NCI-H446 treated with DMSO at 0.1 percent for 48 hours (cell line): ENCODE results near the gene P4HB.

Experiments
- DNase-seq: peaks from one replicate; lab custom pipeline; 2025; lab: John Stamatoyannopoulos, UW

Gene P4HB

DNA sequence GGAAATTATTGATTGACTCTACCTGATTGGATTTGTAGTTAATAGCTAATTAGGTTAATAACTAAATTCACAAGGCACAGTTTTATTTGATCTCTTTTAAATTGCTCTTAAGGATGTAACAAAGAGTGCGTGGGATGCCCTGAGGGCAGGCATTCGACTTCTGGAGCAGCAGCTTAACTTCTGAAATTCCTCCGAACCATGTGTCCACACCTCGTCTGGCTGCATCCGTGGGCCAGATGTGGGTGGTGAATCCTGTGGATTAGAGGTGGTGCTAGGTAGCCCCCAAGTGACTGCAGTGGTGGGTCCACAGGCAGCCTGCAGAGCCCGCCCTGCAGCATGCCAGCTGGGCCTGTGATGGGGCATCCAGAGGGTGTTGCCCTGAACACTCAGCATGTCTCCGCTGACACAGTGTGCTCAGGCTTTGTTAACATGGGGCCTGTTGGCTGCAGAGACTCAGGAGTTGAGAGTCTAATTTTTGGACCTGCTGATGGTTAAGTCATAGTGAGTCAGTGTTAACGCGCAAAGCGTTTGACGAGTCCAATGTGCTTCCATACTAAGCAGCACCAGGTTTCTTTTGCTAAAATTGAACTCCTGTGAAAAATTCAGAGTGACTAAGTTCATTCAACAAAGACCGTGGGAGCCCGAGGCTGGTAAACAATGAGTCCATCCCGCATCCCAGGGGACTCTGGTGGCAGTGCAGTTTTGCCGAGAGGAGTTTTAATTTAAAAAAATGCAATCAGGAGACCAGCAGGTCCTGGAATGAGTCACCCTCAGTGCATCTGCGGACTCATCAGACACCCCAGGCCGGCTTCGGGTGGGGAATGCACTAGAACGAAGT is 37.9 kb upstream of the P4HB start:
- no peak for DNase-seq

DNA sequence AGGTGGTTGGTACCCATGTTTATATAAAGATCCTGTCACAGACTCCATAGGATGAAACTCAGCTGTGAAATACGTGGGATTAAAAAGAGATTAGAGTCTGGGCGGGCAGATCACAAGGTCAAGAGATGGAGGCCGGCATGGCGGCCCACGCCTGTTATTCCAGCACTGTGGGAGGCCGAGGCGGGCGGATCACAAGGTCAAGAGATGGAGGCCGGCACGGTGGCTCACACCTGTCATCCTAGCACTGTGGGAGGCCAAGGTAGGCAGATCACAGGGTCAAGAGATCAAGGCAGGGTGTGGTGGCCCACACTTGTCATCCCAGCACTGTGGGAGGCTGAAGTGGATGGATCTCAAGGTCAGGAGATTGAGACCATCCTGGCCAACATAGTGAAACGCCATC is 35.1 kb upstream of the P4HB start:
- DNase-seq = no peak

DNA sequence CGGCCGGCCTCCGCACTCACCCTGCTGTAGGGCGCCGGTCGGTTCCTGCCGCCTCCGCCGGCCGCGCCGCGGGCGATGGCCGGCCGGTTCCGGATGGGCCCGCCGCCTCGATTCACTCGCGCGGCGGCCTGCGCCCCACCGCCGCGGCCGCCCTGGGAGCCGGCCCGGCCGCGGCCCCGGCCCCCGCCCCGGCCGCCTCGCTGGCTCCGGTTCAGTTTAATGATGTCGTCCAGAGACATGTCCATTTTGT is 30.9 kb upstream of the P4HB start:
- no peak for DNase-seq

DNA sequence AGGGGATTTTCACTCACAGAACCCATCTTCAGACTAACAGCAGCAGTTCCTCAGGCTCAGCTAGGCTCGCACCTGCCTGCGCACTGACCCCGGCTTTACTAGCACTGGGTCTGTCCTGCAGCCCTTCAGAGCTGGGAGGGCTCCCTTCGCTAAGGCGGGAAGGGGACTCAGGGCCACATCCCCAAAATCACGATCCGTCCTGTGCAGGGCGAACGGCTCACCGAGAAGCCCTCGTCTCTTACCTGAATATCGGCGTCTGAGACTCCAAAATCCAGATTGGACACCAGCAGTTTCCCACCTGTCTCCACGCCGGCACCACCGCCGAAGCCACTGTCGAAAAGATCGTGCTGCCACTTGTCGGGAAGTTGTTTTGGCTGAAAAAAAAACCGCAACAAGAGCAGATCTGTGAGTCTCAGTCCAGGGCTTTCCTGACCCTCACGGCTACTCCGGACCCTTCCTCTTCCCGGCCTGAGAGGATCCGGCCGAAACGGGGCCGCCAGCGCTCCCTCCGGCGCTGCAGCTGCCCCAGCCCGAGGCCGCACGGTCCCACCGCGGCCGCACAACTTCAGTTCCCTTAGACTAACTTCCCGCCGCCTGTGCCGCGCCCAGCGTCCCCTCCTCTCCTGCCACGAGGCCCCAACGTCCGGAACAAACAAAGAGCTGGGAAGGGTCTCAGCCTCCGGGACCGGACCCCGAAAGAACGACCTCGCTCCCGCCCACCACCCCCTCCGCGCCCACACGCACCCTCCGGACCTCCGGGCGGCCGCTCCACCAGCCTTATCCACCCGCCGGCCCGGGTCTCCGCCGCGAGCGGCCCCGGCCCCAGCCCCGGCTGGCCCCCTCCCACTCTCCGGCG is 30.3 kb upstream of the P4HB start:
- no peak for DNase-seq

DNA sequence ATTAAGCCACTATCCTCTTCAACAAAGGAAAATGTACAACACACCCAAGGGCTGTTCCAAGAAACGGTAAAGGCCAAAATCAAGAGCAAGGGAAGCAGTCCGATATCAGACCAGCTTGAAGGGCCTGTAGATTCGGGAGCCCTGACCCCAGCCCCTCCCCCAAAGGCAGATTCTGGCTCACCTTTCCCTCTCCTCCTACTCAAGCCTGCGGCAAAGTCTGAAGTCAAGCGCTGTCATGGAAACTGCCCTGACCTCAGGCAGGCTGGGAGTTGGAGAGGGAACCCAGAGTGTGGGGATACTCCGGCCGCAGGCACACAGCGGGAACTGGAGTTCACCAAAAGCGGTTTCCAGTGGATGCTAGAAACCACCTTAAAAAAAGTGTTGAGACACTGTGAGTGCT is 29.3 kb upstream of the P4HB start:
- DNase-seq = no peak

DNA sequence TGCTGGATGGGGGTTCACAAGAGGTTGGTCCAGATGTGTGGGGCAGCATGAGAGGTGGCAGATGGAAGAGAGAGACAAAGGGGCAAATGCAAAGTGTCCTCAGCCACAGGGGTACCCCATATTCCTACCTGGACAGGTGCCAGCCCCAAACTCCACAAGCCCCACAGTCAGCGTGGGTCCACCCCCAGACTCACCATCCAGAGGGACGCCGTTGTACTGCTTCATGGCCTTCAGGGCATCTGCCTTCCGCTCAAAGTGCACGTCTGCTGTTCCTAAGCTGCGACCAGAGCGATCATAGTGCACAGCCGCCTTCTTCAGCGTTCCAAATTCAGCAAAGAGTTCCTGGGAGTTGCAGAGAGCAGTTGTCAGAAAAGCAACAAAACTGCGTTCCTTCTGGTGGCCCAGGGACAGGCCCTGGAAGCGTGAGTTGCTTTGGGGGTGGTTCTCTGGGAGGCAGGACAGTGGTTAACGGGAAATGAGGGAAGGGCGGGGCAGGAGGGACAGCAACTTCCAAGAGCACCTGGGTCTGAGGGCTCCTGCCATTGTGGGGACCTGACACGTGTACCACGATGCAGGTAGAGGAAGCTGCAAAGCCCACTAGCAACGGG is 28.8 kb upstream of the P4HB start:
- no peak for DNase-seq

DNA sequence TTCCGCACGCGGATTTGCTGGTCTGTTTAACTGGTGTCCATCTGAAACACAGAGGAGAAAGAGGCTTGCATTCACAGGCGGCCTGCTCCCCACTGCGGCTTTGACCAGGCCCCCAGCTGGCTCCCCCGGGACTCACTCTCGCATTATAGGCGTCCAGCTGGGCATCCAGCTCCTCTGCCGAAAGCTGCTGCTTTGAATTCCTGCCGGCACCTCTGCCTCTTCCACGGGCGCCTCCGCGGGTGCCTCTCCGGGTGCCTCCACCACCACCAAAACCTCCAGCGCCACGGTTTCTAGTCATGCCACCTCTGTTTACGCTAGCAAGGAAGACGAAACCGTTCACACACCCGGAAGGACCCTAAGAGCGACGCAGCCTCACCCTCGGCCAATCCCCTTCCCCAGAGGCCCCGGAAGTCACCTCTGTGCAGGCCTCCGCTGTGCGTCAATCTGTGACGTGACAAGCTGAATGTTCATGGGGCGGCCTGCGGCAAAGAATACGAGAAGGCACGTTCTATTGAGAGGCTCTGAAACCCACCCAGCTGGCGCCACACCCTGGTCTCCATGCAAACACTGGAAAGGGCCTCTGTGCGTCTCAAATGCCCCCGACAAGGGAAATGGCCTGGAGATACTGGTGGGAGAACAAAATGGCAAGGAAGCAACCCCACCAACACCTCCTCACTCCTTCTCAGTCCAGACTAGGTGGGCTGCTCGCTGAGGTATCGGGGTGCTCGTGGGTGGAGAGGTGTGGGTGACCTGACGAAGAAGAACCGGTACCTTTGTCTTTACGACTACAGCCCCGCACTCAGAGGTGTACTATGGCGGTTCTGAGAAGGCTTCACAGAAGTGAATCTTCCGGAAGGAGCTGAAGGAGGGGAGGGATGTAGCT is 28.0 kb upstream of the P4HB start:
- no peak for DNase-seq

DNA sequence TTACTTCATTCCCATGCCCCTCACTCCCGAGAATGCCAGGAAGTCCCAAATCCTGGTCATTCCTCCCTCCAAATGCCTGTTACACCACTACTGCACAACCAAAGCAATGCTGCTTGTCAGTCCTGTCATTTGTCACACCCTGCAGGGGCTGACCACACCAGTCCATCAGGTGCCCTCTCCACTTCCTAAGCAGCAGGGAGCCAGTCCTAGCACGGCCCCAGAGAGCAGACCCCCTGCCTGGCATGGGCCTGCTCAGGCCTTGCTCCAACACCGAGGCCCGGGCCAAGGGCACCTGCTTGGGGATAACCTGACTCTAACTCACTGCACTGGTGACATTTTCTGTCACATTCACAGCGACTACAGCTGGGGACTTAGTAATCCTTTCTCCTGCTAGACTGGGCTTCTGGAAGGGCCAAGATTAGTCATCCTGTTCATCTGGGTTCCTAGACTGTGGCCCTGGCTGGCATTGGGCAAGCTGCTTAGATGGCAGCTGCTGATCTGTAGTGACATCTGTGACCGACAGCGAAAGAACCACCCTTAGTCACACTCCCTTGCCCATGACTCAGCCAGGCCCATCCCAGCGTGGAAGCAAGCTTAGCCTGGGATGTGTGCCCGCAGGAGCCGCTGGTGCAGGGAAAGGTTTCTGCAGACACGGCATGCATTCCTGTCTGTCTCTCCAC is 25.7 kb upstream of the P4HB start:
- DNase-seq = peak; percentile 55

DNA sequence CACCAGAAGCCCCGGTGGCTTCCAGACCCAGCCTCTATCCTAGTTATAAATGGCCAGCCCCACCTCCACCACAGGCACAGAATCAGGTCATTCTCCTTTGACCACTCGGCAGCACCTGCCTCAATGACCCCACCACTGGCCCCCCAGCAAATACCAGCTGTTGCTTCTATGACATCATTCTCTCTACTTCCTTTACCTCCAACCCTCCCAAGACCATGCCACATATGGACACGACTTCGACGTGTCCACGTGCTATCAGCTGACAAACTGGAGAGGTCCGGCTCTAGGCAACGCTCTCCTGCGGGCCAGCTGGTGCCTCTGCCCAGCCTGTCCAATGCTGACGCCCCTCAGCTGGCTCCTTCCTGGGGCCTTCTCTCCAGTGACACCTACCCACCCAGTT is 25.1 kb upstream of the P4HB start:
- DNase-seq = no peak

DNA sequence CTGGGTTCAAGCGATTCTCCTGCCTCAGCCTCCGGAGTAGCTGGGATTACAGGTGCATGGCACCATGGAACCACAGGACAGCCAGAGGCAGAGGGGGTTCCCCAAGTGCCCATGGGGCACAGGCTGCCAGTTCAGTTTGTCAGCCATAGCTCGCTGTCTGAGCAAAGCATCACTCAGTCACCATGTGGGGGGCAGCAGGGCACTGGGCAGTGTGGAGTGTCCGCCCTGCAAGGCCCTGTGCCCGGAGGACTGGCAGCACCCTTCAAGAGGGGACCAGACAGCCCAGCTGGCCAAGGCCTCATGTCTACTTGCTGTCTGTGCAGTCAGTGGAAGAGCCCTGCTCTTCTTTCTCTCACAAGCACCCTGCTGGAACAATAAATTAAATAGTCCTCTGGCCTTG is 24.6 kb upstream of the P4HB start:
- DNase-seq = no peak

DNA sequence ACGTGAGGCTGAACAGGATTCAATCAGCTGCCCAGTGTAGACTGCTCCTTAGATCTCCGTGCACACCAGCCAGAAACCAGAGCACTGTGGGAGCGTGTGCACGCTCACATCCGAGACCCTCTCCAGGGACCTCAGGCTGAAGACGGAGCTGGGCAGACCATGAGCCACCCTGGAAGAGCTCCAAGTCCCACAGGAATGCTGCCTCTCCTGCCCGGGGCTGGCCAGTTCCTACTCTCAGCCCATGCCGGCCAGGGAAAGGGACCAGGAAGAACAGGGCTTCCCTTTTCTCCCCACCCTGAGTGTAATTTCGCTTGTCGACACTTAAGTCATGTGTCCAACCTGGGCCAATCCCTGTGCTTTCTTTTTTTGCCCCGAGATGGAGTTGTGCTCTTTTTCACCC is 24.2 kb upstream of the P4HB start:
- no peak for DNase-seq

DNA sequence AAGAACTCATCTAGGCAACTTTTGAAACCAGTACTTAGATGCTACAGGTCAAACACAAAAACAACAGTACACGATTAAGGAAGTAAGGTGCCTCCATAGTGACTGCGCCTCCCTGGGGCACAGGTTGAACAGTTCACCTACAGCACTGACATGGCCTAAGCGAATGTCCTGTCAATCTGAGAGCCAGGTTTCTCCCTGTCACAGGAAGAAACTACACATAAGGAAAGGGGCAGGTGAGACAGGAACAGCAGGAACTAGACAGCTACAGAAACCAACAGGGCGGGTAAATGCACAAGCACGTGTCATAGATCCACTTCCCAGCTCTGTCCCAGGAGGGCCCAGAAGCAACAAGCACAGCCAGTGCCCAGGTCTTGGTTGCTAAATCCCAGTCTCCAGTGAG is 18.8 kb upstream of the P4HB start:
- DNase-seq = no peak

DNA sequence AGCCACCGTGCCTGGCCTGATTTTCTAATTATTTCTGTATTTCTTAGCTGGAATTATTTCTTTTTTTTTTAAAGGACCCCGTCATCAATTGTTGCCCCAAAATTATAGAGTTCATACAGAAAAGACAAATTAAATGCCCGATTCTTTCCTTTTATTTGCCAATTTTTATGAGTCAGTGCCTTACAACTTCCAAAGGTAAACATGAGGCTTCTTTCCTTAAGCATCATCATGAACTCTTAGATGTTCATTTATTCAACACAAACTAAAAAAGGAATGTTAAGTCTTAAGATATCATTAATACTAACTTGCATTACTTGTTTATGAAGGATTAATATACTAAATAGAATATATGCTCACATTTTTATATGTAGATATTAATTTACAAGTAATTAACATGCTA is 18.0 kb upstream of the P4HB start:
- no peak for DNase-seq

DNA sequence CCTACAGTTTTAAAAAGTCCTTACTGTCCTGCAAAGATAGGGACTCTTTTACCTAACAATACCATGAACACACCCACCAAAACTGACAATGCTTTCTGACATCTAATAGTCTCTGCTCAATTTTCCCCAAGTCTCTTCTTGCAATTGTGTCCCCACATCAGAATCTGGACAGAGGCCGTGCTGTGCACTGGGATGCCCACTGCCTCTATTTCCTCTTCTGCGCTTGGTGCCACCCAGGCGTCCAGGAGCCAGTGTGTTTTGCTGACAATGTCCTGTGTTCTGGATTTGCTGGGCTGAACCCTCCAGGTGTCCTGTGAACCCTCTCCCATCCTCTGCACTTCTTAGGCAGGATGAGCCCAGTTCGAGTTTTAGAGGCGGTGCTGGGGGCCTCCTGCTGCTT is 17.2 kb upstream of the P4HB start:
- DNase-seq = no peak

DNA sequence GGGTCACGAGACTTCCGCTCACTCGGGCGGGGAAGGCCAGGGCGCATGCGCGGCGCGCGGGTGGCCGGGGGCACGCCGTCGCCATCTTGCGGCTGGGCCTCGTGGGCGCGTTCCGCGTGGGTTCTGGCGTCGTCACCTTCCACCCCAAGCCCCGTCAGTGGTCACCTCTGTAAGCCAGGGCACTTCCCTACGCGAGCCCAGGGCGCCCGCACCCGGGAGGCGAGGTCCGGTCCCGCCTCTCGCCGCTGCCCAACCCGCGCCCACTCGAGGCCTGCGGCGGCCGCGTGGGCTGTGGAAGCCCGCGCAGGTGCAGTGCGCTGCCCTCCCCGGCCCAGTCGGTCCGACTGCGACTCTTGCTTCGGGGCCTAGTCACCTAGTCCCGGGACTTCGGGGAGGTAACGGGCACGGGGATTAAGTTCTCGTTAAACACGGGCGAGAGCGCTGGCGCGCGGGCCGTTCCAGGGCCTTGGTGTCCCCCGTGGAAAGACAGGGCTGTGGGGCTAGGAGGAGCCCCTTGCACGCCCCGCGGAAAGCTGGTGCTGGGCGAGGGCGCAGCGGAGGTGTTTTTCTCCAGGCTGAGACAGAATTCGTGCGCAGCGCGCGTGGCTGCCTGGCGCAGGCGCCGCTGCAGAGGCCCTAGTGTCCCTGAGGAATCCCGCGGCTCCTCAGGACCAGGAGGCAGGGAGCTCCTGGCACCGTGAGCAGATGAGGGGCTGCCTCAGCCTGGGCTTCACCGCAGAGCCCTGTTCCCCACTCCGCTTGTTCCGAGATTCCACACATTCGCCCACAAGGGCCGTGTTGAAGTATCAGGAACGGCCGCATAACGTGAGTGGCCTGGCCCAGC is 11.3 kb upstream of the P4HB start:
- DNase-seq = no peak

DNA sequence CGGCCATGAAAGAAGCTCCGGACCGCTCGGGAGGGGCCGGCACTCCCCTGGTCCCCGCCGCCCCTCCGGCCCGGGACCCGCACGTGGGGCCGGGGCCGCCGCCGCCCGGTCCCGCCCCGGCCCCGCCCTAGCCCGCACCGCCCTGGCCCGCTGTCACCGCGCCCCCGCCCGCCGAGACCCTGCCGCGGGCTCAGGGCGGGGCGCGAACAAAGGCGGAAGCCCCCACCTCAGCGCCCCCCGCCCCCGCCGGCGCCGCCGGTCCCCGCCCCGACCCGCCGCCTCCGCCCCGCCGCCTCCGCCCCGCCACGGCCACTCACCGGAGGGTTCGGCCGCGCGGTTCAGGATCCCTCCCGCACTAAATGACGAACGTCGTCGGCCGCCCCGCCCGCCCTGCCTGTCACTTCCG is 10.6 kb upstream of the P4HB start, which contains the start of gene ARHGDIA:
Gene ARHGDIA (minus strand): TSS at position 357 of the 406 bp plus-strand sequence. CDS start 1,407 bp downstream, outside the sequence.
- peak; percentile 71 for DNase-seq

DNA sequence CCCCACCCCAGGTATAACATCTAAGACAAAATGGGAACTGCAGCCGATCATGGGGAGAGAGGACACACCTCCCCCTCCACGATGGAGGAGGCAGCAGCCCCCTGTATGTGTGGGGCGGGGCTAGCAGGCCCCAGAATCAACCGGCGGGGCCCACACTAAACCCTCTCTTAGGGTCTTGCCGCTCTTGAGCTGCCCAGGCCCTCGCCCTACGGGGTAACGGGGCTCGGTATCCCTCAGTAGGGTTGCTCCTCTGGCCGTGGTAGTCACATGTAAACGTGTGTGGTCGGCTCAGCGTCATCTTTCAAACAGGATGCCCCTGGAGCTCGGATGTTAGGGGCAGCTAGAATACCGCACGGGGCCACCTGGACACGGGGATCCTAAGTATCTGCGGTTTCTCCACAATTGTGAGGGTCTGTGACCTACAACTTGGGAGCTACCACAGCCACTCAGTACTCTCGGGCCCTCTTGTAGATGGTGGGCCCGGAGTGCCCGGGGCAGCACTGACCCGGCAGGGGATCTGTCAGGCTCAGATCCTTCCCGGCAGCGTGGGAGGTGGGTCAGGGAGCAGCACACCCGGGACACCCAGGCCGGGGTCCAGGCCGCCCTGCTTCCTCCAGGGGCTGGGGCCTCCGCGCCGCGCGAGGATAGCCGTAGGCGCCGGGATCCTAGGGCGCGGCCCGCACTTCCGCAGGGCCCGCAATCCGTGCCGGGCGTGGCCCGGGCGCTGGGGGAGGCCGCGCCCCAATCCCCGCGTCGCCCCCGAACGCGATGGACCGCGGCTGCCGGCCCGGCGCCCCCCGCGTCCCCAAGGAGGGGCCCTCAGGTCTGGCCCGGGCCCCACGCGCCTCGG is 10.0 kb upstream of the P4HB start:
- DNase-seq = no peak

DNA sequence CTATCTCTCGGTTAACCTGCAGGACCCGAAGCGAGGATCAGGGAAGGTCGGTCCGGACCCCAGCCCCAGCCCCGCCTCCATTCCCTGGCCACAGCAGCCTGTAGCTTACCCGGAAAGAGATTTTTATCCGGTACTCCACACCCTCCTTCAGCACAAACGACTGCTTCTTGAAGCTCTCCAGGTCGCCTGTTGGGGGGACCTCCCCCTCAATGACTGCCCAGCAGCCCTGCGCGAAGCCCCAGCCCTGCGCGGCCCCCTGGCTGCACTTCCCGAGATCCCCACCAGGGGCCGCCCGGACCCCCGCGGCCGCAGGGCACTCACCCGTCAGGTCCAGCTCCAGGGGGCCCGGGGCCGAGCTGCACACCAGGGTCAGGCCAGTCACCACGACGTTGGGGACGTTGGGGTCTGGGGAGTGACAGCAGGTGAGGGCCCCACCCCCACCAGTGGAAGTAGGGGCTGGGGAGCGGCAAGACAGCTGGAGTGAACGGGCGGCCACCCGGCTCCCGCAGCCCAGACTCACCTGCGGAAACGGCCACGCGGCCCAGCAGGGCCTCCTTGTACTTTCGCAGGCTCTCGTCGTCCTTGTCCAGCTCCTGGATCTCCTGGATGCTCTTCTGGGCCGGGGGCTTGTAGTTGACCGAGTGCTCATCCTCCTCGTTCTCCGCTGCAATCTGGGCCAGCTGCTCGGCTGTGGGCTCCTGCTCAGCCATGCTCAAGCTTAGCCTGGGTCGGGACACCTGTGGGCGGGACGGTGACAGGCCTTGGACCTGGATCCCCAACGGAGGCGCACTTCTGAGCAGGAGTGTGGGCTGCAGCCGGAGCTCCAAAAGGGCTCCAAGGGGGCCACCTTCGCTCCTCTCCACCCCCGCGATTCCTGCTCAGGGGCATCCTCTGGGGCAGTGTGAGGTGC is 9.1 kb upstream of the P4HB start:
- no peak for DNase-seq
